Activated naive CD4-positive, alpha-beta T cell treated with anti-CD3 and anti-CD28 coated beads, Interleukin-2, amount 50 U/mL, for 16 hours (primary cell): ENCODE data around the gene ZSWIM5.
"Not testable (repeated sequence)": the region's sequence is repeated elsewhere in the genome, so short reads cannot be mapped to it uniquely, and the experiment has no call there.

Experiments
- DNase-seq: peaks from one replicate; pipeline ENCODE4 v3.0.0-alpha.2; 2020

The ZSWIM5 gene

DNA sequence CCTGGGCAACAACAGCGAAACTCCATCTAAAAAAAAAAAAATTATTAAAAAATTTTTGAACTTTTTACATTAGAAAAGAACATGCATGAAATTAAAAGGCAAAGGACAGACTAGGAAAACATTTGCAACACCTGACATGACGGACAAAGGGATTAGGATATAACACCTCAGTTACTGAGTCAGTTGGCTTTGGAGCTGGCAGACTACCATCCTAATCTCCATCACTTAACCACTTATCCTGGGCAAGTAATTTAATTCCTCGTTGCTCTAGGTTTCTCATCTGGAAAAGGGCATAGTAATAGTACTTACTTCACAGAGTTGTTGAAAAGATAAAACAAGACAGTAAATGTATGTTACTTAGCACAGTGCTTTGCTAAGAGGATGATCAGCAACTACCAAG lies 207.2 kb downstream of the ZSWIM5 start:
- no peak for DNase-seq

DNA sequence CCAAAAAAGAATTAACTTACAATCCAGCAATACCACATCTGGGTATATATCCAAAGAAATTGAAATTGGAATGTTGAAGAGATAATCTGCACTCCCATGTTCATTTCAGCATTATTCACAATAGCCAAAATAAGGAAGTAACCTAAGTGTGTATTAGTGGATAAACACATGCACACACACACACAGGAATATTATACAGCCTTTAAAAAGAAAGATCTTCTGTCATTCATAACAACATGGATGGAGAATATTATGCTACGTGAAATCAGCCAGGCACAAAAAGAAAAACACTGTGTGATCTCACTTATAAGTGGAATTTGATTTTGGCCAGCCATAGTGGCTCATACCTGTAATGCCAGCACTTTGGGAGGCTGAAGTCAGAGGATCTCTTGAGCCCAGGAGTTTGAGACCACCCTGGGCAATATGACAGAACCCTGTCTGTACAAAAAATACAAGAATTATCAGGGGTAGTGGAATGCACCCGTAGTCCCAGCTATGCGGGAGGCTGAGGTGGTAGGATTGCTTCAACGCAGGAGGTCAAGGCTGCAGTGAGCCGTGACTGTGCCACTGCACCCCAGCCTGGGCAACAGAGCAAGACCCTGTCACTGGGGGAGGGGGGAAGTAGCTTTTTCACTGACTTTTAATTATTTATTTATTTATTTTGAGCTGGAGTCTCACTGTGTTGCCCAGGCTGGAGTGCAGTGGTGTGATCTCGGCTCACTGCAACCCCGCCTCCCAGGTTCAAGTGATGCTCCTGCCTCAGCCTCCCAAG lies 210.8 kb downstream of the ZSWIM5 start:
- no peak for DNase-seq

DNA sequence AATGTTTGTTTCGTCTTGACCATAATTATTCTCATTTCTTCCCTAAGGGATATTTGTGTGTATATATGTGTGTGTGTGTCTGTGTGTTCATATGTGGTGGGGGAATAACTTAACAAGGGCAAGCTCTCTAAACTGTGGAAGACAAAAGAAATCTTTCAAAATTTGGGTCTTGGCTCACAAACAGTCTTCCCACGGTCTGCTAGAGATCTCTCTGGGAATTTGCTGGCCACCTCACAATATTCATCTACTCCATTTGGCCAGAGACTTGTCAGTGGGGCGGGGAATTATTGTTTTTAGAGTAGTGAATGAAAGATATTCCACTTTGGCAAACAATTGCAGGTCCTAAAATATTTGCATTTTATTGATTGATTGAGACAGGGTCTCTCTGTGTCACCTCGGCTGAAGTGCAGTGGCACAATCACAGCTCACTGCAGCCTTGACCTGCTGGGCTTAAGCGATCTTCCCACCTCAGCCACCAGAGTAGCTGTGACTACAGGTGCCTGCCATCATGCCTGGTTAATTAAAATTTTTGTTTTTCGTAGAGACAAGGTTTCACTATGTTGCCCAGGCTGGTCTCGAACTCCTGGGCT lies 212.0 kb downstream of the ZSWIM5 start:
- no peak for DNase-seq

DNA sequence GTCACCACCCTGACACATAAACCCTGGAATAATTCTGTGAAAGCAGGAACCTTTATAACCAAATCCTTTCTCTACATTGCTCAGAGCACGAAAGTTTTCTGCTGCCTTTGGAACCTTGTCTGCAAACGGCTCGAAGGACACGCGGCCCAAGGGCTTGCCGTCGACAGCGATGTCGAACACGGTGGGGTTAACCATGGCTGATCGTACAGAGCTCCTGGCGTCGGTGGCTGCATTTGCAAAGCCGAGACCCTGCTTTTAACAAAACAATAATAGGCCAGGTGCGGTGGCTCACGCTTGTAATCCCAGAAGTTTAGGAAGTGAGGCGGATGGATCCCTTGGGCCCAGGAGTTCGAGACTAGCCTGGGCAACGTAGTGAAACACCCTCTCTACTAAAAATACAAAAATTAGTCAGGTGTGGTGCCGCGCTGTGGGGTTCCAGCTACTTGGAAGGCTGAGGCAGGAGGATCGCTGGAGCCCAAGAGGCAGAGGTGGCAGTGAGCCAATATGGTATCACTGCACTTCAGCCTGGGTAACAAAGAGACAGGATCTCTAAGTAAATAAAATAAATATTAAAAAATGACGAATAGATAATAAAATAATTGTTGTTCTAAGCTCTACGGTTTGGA lies 217.8 kb downstream of the ZSWIM5 start:
- no peak for DNase-seq

DNA sequence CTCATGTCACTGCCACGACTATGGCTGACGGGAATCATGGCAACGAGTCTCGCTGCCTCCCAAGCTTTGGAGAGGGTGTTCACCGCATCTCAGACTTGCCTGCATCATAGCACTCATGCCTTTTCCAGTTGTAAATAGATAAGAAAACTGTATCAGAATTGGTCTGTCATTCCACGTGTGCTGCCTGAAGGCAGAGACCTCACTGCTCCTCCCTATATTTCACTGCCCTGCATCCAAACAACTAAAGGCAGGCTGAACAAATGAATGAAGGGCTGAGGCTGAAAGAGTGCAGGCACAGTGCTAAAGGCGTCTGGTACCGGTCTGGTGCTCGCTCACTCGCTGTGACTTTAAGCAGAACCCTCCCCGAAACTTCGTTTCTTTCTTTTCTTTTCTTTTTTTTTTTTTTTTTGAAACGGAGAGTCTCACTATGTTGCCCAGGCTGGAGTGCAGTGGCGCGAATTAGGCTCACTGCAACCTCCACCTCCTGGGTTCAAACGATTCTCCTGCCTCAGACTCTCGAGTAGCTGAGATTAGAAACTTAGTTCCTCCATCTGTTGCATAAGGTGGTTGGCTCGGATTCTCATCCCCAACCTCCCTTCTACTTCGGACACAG lies 220.6 kb downstream of the ZSWIM5 start:
- no peak for DNase-seq

DNA sequence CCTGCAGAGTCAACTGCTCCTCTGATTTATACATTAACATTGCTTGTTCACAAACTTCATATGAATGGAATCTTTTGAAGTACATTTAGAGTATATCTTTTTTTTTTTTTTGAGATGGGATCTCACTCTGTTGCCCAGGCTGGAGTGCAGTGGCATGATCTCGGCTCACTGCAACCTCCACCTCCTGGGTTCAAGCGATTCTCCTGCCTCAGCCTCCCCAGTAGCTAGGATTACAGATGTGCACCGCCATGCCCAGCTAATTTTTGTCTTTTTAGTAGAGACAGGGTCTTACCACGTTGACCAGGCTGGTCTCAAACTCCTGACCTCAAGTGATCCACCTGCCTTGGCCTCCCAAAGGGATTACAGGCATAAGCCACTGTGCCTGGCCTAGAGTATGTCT lies 229.0 kb downstream of the ZSWIM5 start:
- not testable (repeated sequence) for DNase-seq

DNA sequence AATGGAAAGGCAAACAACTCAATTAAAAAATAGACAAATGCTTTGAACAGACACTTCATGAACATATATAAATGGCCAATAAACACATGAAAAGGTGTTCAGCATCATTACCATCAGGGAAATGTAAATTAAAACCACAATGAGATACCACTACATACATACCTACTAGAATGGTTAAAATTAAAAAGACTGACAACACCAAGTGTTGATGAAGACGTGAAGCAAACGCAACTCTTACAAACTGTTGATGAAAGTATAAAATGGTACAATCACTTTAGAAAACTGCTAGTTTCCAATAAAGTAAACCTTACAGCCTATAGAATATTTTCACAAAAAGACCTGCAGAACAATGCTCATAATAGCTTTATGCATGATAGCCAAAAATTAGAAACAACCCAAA lies 230.2 kb downstream of the ZSWIM5 start:
- DNase-seq, result no peak

DNA sequence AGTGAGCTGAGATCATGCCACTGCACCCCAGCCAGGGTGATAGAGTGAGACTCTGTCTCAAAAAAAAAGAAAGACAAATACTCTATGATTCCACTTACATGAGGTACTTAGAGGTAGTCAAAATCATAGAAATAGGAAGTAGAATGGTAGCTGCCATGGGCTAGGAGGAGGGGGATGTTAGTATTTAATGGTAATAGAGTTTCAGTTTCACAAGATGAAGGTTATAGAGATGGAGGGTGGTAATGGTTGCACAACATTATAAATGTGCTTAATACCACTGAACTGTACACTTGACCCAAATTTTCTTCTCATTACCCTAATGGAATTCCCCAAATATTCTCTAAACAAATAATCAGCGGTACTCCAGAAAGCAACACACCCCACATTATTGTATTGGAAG lies 232.8 kb downstream of the ZSWIM5 start:
- DNase-seq, result no peak

DNA sequence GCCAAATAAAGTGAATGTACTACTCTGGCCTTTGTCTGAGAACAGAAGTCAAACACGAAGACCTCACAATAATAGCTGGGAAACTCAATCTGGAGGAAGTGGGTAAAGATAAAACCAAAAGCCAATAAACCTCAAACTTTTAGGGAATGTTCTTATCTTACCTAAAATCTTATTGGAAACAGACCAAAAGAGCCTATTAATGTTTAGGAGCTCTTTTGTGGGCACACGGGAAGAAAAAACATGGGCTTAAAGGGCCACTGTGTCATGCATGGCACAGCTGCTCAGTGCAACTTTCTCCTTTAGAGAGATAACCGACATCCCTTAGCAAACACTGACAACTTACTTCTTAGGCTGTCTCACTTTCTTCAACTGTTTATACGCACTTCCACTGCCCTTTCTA lies 236.1 kb downstream of the ZSWIM5 start:
- DNase-seq, result no peak
